HG03064 (cell line): ENCODE results near the gene EMSY.
"Not testable (repeated sequence)": the region's sequence is repeated elsewhere in the genome, so short reads cannot be mapped to it uniquely, and the experiment has no call there.

Source experiments
- ATAC-seq: cut with Tn5 transposase; IDR thresholded peaks from one replicate; pipeline ENCODE4 v1.9.1; 2021; ENCODE audit warnings: low read depth; ENCODE audit not compliant: unreplicated experiment

EMSY gene

DNA sequence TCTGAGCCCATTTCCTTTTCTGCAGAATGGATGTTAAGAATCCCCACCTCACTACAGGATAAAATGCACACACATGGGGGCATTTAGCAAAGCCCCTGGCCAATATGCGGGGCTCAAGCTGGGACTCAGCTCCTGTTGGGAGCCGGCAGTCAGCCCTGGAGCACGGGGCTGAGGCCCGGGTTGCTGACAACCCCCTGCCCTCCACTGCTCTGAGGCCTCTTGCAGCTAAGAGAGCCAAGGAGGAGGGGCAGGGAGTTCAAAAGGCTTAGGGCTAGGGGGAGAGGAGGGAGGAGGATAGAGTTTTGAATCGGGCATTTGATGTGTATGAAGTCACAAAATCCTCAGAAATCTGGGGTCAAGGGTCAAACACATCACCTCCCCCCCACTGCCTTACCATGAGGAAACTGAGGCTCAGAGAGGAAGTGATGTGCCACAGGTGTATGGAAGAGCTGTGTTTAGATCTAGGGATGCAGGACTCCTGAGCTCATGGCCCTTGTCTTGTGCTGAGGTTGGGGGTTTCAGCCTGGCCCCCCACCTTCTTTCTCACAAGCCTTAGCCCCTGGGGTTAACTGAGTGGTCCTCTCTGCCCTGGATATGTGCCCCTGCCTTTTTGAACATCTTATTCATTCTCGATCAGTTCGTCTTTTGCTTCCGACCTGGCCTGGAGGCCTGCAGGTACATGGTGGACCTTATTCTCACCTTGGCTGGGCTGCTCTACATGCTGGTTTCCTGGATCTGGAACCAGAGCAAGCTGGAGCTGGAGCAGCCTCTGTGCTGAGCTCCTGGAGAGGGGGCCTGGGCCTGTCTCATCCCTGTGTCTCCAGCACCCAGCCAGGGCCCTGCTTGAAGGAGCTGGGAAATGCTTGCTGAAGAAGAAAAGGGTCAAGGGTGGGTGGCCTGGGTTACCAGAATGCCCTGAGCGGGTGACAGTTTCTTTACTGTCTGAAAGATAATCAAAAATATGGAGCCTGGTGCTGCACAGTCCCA, 145.4 kb downstream of the EMSY start:
- ATAC-seq, result no peak

DNA sequence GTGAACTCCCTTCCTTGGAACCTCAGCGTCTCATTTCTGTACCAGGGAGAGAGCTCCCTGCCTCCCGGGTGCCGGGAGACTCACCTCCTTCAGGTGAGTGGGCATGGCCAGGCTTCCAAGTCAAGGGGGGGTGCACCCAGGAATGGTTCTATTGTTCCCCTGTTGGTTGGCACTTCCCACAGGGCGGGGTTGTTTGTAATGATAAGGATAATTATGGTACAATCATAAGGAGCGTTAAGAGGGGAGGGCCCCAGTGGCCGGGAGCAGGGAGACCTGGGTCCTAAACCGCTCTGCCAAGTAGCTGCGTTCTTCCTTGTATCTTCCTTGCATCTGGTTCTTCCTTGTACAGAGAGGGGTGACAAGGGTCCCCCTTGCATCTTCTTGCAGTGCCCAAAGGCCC, 146.6 kb downstream of the EMSY start:
- no peak for ATAC-seq

DNA sequence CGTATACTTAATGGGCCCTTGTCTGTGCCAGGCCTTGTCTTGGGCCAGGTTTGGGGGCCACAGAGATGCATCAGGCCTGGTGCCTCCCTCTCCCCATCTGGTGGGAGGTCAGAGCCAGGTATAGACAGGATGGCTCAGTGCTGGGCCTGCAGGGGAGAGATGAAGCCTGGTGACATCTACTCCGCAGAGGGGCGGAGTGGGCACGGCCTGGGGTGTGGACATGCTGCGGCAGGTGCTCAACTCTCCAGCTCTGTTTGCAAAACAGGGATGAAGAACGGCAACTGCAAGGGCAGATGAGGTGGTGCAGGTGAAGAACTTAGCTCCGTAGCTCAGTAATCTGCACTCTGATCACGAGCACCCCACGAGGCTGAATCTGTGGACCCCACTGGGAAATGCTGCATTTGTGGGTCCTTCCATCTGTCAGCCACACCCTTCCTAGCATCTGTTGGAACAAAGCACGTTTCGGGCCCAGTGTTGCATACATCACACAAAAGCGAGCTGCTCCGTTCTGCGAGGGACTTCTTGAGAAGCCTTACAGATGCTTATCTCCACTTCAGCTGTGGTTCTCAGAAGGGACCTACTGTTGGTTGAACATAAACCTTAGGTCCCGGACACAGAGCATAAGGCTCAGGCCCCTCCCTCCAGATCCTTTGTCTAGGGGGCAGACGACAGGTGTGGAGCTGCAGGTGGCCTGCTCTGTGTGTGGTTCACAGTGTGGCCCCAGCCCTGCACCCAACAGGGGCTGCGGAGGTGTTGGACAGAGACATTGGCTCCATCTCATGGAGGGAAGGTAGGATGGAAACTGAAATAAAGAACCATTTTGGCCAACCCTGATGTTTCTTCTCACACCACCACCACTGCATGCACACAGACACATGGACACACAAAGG, 147.5 kb downstream of the EMSY start:
- no peak for ATAC-seq

DNA sequence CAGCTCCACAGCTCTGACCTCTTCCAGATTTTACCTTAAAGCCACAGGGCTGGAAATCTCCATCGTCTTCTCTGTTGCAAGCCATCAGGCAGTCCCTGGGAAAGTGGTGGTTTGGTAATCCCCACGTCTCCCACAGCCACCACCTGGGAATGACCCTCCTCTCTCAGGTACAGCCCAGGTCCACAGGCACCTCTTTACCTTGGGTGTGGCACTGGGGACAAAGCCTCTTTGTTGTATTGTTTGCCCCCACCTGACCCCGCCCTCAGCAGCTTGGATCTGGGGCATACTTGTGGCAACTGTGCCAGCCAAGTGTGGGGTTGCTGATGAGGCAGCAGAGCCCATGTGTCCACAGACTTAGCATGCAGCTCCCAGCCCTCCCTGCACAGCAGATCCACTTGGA, 148.1 kb downstream of the EMSY start:
- ATAC-seq, result no peak

DNA sequence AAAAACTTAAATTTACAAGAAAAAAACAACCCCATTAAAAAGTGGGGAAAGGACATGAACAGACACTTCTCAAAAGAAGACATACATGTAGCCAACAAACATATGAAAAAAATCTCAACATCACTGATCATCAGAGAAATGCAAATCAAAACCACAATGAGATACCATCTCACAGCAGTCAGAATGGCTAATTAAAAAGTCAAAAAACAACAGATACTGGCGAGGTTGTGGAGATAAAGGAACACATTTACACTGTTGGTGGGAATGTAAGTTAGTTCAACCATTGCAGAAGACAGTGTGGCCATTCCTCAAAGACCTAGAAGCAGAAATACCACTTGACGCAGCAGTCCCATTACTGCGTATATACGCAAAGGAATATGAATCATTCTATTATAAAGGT, 150.3 kb downstream of the EMSY start:
- ATAC-seq, result not testable (repeated sequence)

DNA sequence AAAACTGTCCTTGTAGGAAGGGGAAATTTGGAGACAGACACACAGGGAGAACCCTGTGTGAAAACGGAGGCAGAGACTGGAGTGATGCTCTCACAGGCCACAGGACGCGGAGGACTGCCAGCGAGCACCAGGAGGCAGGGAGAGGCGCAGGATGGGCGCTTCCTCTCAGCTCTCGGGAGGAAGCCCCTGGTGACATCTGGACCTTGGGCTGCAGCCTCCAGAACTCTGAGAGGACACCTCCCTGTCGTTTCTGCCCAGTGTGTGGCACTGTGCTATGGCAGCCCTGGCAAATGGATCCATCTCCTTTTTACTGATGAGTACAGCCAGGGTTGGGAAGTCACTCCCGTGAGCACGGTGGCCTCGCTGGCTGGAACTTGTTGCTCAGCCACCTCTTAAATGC, 151.8 kb downstream of the EMSY start:
- ATAC-seq, result no peak

DNA sequence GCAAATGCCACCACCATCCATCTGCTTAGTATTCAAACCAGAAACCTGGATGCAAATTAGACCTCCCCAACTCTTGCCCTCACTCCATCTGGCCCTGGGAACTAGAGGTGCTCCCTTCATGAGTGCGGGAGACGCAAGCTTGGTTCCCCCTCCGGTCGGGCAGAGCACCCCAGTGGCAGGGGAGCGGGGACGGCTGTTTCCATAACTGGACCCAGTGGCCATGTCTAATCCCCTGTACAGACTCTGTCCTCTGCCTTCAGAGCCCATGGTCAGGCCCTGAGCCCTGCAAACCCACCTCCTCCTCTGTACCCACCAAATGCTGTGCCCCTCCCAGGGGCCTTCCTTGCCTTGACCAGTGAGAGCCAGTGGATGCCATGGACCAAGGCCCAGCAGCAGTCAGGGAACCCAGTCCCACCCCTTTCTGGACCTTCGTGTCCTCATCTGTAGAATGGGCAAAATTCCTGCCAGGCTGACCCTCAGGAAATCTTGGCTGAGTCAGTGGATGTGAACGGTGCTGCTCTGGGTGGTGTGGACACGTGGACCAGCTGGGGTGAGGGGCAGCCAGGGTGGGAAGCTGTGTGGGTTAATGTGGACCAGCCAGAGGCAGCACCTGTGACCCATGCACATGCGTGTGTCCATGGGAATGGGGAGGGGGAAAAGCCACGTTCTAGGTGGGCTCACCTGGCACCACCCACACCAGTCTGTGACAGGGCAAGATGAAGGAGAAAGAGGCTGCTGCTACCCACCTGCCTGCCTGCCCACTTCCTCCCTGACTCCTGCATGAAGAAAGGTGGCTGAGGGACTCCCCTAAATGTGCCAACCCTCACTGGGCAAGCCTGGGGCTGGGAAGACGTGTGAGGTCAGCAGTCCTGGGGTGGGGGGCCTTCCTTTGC, 153.0 kb downstream of the EMSY start:
- no peak for ATAC-seq

DNA sequence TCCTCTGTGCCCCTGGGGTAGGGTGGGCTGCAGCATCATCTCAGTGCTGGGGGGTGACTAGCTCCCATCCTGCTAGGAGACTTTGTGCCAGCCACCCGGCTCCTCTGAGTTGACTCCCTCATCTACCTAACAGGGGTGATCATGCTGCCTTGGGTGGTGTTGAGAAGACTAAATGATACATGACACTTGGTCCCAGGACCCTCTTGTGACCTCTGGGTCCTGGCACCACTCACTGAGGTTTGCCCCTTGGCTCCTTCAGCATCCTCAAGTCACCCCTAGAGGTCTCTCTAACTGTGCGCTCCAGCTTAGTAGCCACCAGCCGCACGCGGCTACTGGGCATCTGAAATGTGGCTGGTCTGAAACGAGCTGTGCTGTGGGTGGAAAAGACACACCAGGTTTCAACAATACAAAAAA, 153.6 kb downstream of the EMSY start:
- no peak for ATAC-seq

DNA sequence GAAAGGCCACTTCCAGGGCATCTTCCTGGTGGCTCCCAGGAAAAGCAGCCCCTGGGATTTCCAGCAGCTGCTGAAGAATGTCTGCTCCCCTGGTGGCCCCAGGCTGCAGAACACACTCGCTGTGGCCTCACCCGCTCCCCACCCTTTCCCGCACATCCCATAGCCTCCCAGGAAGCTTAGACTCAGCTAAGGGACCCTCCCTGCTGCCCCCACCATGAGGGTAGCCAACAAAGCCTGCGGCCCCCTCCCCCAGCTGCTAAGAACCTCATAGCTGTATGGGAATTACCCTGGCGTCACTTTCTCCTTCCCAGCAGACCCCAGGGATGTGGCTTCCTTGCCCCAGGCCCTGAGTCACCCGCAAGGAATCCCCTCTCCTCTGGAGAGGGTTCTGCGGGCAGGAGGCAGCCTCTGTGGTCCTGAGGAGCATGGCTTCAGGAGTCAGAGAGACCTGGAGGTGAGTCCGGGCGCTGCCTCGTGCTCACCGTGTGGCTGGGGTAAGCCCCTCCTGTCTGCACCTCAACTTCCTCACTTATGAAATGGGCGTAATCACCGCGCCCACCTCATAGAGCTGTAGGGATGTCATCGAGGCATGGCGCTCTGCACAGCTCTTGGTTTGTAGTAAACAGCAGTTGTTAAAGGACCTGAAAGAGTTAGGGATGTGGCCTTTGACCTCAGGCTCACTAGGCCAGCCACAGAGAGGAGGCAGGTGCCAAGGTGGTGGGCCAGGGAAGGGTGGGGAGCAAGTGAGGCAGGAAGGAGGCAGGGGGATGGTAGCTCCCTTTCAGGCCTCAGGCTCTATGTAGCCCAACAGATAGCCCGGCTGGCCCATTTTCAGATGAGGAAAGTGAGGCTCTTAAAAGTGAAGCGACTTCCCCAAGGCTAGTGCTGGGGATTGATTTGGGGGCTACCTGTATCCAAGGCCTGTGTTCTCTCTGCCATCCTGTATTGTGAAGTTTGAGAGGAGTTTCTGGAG, 154.5 kb downstream of the EMSY start:
- ATAC-seq, result no peak

DNA sequence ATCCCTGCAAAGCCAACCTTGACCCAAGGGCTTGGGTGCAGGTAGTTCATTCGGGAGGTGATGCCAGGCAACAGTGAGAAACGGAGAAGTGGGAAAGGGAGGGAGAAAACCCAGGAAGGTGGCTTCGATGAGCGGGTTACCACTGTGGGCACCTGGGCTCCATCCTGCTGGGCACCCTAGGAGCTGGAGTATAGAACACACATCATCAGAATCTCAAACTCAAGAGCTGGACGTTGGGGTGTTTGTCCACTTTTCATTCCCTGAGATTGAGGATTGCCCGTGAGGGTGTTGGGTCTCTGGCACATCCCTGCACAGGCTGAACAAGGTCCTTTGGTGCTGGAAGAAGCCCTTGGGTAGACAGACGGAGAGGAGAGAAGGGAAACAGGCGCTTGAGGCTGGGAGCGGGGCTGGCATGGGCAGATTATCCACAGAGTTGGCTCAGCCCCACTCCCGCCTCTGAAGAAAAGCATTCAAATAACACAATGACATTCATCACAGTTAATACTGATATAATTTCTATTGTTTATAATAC, 155.4 kb downstream of the EMSY start:
- no peak for ATAC-seq

DNA sequence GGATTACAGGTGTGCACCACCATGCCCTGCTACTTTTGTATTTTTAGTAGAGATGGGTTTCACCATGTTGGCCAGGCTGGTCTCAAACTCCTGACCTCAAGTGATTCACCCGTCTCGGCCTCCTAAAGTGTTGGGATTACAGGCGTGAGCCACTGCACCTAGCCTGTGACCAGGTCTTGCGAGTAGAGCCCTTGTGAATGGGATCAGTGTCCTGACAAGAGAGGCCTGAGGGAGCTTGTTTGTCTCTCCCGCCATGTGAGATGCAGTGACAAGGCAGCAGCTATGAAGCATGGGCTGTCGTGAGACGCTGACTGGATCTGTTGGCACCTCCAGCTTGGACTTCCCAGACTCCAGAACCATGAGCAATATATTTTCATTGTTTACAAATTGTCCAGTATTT, 156.5 kb downstream of the EMSY start:
- ATAC-seq, result no peak

DNA sequence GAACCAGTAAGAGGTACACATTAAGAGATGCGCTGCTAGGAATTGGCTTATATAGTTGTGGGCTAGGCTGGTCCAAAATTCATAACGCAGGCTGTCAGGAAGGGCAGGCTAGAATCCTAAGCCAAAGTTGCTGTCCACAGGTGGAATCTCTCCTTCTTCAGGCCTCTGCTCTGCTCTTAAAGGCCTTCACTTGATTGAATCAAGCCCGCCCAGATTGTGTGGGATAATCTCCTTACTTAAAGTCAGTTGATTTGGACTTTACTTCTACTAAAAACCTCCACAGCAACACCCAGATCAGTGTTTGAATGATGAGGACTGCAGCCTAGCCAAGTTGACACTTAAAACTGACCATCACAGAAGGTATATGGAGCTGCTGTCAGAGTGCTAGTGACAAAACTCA, 156.9 kb downstream of the EMSY start:
- no peak for ATAC-seq

DNA sequence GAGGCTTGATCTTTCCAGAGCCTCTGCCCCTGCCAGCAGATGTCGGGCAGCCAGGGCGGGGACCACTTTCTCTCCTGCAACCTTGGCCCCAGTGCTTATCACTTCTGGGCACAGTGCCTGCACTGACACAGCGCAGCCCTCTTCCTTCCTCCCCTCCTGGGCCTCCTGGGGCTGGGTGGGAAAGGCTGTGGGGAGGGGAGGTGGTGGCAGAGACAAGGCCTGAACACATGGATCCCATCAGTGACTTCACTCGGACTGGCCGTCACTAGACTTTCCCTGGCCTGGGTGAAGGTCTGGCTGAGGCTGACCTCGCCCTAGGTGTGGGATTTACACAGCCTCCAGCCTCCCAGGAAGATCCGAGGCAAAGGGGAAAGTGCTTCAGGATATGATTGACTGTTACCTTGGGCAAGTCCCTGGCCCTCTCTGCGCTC, 157.6 kb downstream of the EMSY start:
- no peak for ATAC-seq
